ENCODE measurements around the gene ANO10.

GRCh38 chr3:43372809-43373559, 248.8 kb downstream of the ANO10 start:
- no peak for TF ChIP-seq CTCF (IDR thresholded peaks at IDR 0.05)
- TF ChIP-seq EZH2 (IDR thresholded peaks at IDR 0.05; ENCODE audit: borderline replicate concordance, insufficient read depth, low read depth, low read length, poor library complexity, severe bottlenecking): no peak

All from B cell (primary cell).